ENCODE results near the gene DUSP1. TPM values are rescaled to one million over a fixed set of nuclear protein-coding genes. Genes with fewer than 3 reads are reported as not detected.

The DUSP1 gene
- total RNA-seq, 1 donor from 2014 or later = 250 TPM

GRCh38 chr5:172807766-172808311, 36.8 kb upstream of the DUSP1 start:
- H3K4me3 Mint-ChIP-seq (ENCODE audit: unreplicated experiment) = no peak overlapping the region
- no peak for TF ChIP-seq CTCF (IDR thresholded peaks at IDR 0.05)
- H3K9me3 Mint-ChIP-seq (ENCODE audit: unreplicated experiment) = no peaks in the 10 kb centered on the region
- no peaks in the 10 kb centered on the region for H3K27me3 Mint-ChIP-seq (ENCODE audit: unreplicated experiment)
- peak overlapping the region; percentile 91 for H3K27ac Mint-ChIP-seq (ENCODE audit: unreplicated experiment)
- DNase-seq (ENCODE audit: extremely low spot score, unreplicated experiment) = no peak
- H3K36me3 Mint-ChIP-seq (ENCODE audit: unreplicated experiment) = no peaks in the 10 kb centered on the region
- H3K4me1 Mint-ChIP-seq (ENCODE audit: unreplicated experiment) = peaks cover 21% of the 10 kb centered on the region

- H3K9me3 Mint-ChIP-seq (ENCODE audit: unreplicated experiment) = no peaks in the 10 kb centered on the region
- no peak for DNase-seq (ENCODE audit: extremely low spot score, unreplicated experiment)
Measured at GRCh38 chr5:172806897-172807672, 36.1 kb upstream of the DUSP1 start.

GRCh38 chr5:172805736-172806255, 34.8 kb upstream of the DUSP1 start:
- Mint-ChIP-seq H3K4me3 (ENCODE audit: unreplicated experiment) (no peak overlapping the region), H3K9me3 (ENCODE audit: unreplicated experiment) (no peaks in the 10 kb centered on the region), H3K36me3 (ENCODE audit: unreplicated experiment) (no peaks in the 10 kb centered on the region), H3K4me1 (ENCODE audit: unreplicated experiment) (peaks cover 30% of the 10 kb centered on the region), H3K27me3 (ENCODE audit: unreplicated experiment) (no peaks in the 10 kb centered on the region), H3K27ac (ENCODE audit: unreplicated experiment) (peak overlapping the region; percentile 25)
- DNase-seq (ENCODE audit: extremely low spot score, unreplicated experiment) = no peak
- TF ChIP-seq CTCF (IDR thresholded peaks at IDR 0.05) = no peak

More at GRCh38 chr5:172806897-172807672, 36.1 kb upstream of the DUSP1 start:
- Mint-ChIP-seq H3K27ac (ENCODE audit: unreplicated experiment) (peak overlapping the region; percentile 91), H3K27me3 (ENCODE audit: unreplicated experiment) (no peaks in the 10 kb centered on the region), H3K4me1 (ENCODE audit: unreplicated experiment) (peaks cover 21% of the 10 kb centered on the region), H3K36me3 (ENCODE audit: unreplicated experiment) (no peaks in the 10 kb centered on the region), H3K4me3 (ENCODE audit: unreplicated experiment) (peak overlapping the region; percentile 33)
- no peak for TF ChIP-seq CTCF (IDR thresholded peaks at IDR 0.05)

- Mint-ChIP-seq H3K36me3 (ENCODE audit: unreplicated experiment) (no peaks in the 10 kb centered on the region), H3K4me1 (ENCODE audit: unreplicated experiment) (peaks cover 33% of the 10 kb centered on the region), H3K27ac (ENCODE audit: unreplicated experiment) (no peak overlapping the region), H3K4me3 (ENCODE audit: unreplicated experiment) (no peak overlapping the region), H3K27me3 (ENCODE audit: unreplicated experiment) (no peaks in the 10 kb centered on the region), H3K9me3 (ENCODE audit: unreplicated experiment) (no peaks in the 10 kb centered on the region)
- no peak for DNase-seq (ENCODE audit: extremely low spot score, unreplicated experiment)
- TF ChIP-seq CTCF (IDR thresholded peaks at IDR 0.05) = no peak
Measured at GRCh38 chr5:172805018-172805683, 34.2 kb upstream of the DUSP1 start.

All from osteocyte (in vitro differentiated cells).